ENCODE data around the gene SEC16A.

DNA sequence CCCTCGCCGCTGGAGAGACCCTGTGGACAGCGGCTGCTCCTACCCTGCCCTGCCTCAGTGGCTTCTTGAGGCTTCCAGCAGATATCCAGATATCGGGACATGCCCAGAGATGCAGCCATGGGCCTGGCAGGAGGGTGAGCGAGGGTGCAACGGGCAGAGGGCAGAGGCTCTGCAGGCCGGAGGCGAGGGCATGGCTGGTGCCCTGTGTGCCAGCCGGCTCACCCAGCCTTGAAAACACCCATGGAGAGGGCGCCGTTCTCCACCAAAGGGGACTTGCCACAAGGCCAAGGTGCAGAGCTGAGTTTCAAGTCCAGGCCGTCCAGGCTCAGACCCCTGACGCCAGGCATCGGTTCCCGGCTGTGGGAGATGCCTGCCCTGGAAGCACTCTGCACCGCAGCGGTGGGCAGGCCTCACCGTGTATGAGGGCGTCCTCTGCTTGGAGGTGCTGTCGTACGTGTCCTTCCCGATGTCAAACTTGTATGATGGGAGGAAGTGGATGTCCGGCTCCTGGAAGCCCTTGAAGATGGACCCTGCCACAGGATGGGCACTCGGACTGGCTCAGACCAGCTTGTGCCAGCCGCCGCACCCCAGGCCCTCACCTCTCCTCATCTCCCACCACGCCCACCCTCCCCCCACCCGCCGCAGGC lies 52.1 kb downstream of the SEC16A start:
- TF ChIP-seq, protein P1, sequence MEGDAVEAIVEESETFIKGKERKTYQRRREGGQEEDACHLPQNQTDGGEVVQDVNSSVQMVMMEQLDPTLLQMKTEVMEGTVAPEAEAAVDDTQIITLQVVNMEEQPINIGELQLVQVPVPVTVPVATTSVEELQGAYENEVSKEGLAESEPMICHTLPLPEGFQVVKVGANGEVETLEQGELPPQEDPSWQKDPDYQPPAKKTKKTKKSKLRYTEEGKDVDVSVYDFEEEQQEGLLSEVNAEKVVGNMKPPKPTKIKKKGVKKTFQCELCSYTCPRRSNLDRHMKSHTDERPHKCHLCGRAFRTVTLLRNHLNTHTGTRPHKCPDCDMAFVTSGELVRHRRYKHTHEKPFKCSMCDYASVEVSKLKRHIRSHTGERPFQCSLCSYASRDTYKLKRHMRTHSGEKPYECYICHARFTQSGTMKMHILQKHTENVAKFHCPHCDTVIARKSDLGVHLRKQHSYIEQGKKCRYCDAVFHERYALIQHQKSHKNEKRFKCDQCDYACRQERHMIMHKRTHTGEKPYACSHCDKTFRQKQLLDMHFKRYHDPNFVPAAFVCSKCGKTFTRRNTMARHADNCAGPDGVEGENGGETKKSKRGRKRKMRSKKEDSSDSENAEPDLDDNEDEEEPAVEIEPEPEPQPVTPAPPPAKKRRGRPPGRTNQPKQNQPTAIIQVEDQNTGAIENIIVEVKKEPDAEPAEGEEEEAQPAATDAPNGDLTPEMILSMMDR (conservative IDR thresholded peaks at IDR 0.05; ENCODE audit: low read length), result no peak
- TF ChIP-seq EZH2phosphoT487 (IDR thresholded peaks at IDR 0.05; ENCODE audit: borderline replicate concordance, low read depth, low read length), result no peak

Data from OCI-LY7 (cell line).